Fibroblast of lung (primary cell): Measurements from ENCODE around the gene SRGAP2C.
"Not testable (repeated sequence)": the region's sequence is repeated elsewhere in the genome, so short reads cannot be mapped to it uniquely, and the experiment has no call there.

Experiments
- CTCF ChIP-seq, 2 donors: IDR thresholded peaks in 1 of 2; conservative IDR thresholded peaks in 1 of 2; 1 replicate in 1 of 2; 2 replicates in 1 of 2; pipeline ENCODE4 v1.5.1; 2011 to 2012; ENCODE audit warnings: low read length in 2 of 2, control low read depth in 1 of 2, inconsistent platforms in 1 of 2, low read depth in 1 of 2, mild to moderate bottlenecking in 1 of 2
- EZH2 ChIP-seq: IDR thresholded peaks from 2 replicates; pipeline ENCODE4 v1.5.1; 2012; ENCODE audit warnings: low read length, control low read depth, mild to moderate bottlenecking; ENCODE audit errors: missing control alignments

GRCh38 chr1:121384754-121385153, 200.0 kb downstream of the SRGAP2C start:
- not testable (repeated sequence) for TF ChIP-seq CTCF (conservative IDR thresholded peaks at IDR 0.05 in 1 of 2, IDR thresholded peaks at IDR 0.05 in 1 of 2; ENCODE audit: low read depth in 1 of 2, low read length in 2 of 2); EZH2
